ENCODE measurements around the gene SUFU.

- TF ChIP-seq POLR2A (IDR thresholded peaks at IDR 0.05): no peak
- TF ChIP-seq EP300 (IDR thresholded peaks at IDR 0.05): no peak
- no peak for TF ChIP-seq CTCF (IDR thresholded peaks at IDR 0.05)
Observed at GRCh38 chr10:102523250-102524029, 19.7 kb downstream of the SUFU start.

Measured in stomach (tissue), 4 donors.